ENCODE data around the gene YARS1. TPM values are rescaled to one million over a fixed set of nuclear protein-coding genes. Genes with fewer than 3 reads are reported as not detected.

Gene YARS1
- total RNA-seq, 4 donors from 2014 or later: 29.1 to 54.1 (median 46.0) TPM

DNA sequence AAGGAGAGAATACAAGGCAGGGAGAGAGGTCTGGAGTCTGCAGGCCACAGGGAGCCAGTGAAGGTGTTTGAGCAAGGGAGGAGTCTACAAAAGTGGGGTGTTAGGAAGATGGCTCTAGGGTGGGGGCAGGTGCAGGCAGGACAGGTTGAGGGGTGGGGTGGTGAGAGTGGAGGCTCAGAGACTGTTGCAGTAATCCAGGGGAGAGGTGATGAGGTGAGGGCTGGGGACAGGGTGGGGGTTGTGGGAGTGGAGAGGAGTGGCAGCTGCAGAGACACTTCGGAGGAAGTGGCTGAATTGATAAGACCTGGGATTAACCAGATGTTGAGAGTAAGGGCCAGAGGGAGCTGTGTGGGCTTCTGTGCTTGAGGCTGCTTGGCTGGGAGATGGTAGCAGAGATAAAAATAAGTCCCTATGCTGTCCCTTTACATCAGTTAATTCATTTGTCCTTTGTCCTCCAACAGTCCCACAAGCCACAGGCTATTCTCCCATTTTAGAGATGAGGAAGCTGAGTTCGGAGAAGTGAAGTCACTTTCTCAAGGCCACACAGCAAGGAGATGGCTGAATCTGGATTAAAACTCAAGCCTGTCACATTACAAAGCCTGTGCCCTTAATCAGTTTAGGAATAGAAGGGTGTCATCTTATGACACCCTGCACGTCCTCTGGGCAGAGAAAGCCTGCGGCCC lies 59.8 kb downstream of the YARS1 start:
- peak overlapping the region in 3 of 4 donors; percentile 73 to 85 (median 82) for H3K27ac ChIP-seq
- H3K27me3 ChIP-seq: no peaks in the 10 kb centered on the region
- 67 to 90% methylated on average over 1 to 3 of the region's 4 CpGs for whole genome bisulfite sequencing, 2 donors (ENCODE audit: low coverage in 1 of 2)
- H3K36me3 ChIP-seq: no peaks in the 10 kb centered on the region
- no peak overlapping the region for H3K4me3 ChIP-seq
- H3K4me1 ChIP-seq: peaks cover 5 to 72% (median 48%) of the 10 kb centered on the region in 3 donors
- TF ChIP-seq POLR2A (IDR thresholded peaks at IDR 0.05): no peak
- TF ChIP-seq EP300 (IDR thresholded peaks at IDR 0.05): no peak
- TF ChIP-seq, protein P1, sequence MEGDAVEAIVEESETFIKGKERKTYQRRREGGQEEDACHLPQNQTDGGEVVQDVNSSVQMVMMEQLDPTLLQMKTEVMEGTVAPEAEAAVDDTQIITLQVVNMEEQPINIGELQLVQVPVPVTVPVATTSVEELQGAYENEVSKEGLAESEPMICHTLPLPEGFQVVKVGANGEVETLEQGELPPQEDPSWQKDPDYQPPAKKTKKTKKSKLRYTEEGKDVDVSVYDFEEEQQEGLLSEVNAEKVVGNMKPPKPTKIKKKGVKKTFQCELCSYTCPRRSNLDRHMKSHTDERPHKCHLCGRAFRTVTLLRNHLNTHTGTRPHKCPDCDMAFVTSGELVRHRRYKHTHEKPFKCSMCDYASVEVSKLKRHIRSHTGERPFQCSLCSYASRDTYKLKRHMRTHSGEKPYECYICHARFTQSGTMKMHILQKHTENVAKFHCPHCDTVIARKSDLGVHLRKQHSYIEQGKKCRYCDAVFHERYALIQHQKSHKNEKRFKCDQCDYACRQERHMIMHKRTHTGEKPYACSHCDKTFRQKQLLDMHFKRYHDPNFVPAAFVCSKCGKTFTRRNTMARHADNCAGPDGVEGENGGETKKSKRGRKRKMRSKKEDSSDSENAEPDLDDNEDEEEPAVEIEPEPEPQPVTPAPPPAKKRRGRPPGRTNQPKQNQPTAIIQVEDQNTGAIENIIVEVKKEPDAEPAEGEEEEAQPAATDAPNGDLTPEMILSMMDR (IDR thresholded peaks at IDR 0.05): no peak
- no peak for TF ChIP-seq POLR2AphosphoS5 (IDR thresholded peaks at IDR 0.05)
- no peaks in the 10 kb centered on the region for H3K9me3 ChIP-seq
- ATAC-seq: no peak

GRCh38 chr1:32755810-32756159 lies 61.4 kb downstream of the YARS1 start:
- no peaks in the 10 kb centered on the region for H3K36me3 ChIP-seq
- ATAC-seq: no peak
- peak overlapping the region in 3 of 4 donors; percentile 82 to 90 (median 85) for H3K27ac ChIP-seq
- peaks cover 3 to 60% (median 33%) of the 10 kb centered on the region in 3 donors for H3K4me1 ChIP-seq
- H3K9me3 ChIP-seq: no peaks in the 10 kb centered on the region
- no peaks in the 10 kb centered on the region for H3K27me3 ChIP-seq
- H3K4me3 ChIP-seq: no peak overlapping the region
- no peak for TF ChIP-seq POLR2A (IDR thresholded peaks at IDR 0.05)
- TF ChIP-seq POLR2AphosphoS5 (IDR thresholded peaks at IDR 0.05): no peak
- TF ChIP-seq, protein P1 (IDR thresholded peaks at IDR 0.05): no peak
- no peak for TF ChIP-seq EP300 (IDR thresholded peaks at IDR 0.05)
- WGBS, 2 donors (ENCODE audit: low coverage in 1 of 2): 79 to 85% methylated on average over 3 of the region's 3 CpGs

GRCh38 chr1:32755098-32755809 lies 61.9 kb downstream of the YARS1 start:
- no peaks in the 10 kb centered on the region for H3K27me3 ChIP-seq
- no peak for ATAC-seq
- H3K27ac ChIP-seq: peak overlapping the region; percentile 30 to 90 (median 84)
- H3K36me3 ChIP-seq: no peaks in the 10 kb centered on the region
- H3K9me3 ChIP-seq: no peaks in the 10 kb centered on the region
- 41 to 47% methylated on average over 3 to 5 of the region's 10 CpGs for WGBS, 2 donors (ENCODE audit: low coverage in 1 of 2)
- H3K4me1 ChIP-seq: peaks cover 3 to 55% (median 31%) of the 10 kb centered on the region in 3 donors
- peak overlapping the region in 1 of 2 donors; percentile 82 for H3K4me3 ChIP-seq
- TF ChIP-seq POLR2A (IDR thresholded peaks at IDR 0.05) (no peak), EP300 (IDR thresholded peaks at IDR 0.05) (no peak), POLR2AphosphoS5 (IDR thresholded peaks at IDR 0.05) (no peak)

DNA sequence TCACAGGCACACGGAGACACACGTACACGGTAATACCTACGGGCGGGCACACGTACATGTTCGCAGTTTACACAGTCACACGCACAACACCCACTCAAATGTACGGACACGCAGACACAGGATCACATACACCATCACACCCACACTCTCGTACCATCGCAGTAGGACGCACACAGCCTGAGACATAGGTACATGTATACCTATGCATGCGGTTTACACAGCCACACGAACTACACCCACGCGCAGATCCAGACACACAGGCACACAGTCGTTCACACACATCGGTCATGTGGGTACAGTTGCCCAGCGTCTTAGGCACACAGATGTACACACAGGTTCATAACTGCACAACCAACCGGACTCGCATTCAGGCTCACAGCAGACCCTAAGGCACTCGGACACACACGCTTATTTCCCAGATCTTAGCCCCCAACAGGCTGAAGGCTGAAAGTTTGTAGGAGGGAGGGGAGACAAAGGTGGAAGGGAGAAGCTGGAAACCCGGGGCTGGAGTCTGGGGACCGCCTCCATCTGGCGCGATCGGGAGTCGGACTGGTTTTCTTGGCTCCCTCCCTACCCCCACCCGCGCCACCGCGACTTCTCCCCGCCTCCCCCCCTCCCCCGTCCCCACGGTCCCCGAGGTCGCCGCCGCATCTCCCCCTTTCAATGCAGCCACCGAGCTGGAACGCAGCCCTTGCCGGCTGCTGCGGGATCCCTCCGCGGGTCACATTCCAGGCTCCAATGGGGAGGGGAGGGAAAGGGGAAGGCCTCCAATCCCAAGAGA lies 62.7 kb downstream of the YARS1 start:
- Histone ChIP-seq H3K4me1 (peaks cover 3 to 47% (median 24%) of the 10 kb centered on the region in 3 donors), H3K9me3 (no peaks in the 10 kb centered on the region), H3K27me3 (no peaks in the 10 kb centered on the region), H3K4me3 (peak overlapping the region; percentile 48 to 82), H3K36me3 (no peaks in the 10 kb centered on the region), H3K27ac (peak overlapping the region; percentile 30 to 90 (median 84))
- ATAC-seq: peak; percentile 28
- TF ChIP-seq EP300 (IDR thresholded peaks at IDR 0.05) (no peak), POLR2AphosphoS5 (IDR thresholded peaks at IDR 0.05) (no peak), POLR2A (IDR thresholded peaks at IDR 0.05) (no peak)
- TF ChIP-seq, protein P1 (IDR thresholded peaks at IDR 0.05): no peak
- WGBS, 2 donors (ENCODE audit: low coverage in 1 of 2): 0% methylated on average over 14 of the region's 47 CpGs; no CpG with 5 or more reads in 1 of the 2 donors
